ENCODE measurements around the gene OAS1.

OAS1 gene

DNA sequence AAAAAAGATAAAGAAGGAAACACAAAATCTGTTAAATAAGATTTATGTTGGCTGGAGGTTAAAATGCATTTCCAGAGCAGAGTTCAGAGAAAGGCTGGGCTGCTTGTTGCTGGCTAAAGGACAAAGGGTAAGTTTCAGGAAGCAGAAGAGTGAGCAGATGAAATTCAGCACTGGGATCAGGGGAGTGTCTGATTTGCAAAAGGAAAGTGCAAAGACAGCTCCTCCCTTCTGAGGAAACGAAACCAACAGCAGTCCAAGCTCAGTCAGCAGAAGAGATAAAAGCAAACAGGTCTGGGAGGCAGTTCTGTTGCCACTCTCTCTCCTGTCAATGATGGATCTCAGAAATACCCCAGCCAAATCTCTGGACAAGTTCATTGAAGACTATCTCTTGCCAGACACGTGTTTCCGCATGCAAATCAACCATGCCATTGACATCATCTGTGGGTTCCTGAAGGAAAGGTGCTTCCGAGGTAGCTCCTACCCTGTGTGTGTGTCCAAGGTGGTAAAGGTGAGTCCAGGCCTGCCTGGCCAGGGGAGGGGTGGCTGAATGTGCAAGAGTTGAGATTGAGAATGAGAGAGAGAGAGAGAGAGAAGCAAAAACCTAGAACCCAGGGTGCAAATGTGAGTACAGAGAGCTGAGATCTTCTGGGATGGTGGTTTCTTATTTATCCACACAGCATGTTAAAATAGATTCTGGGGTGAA is at the start of gene OAS1:
TSS of gene OAS1 (plus strand) at position 251 of the 703 bp plus-strand sequence. CDS start at position 329, 78 bp downstream.
- DNase-seq = peak; percentile 60

DNA sequence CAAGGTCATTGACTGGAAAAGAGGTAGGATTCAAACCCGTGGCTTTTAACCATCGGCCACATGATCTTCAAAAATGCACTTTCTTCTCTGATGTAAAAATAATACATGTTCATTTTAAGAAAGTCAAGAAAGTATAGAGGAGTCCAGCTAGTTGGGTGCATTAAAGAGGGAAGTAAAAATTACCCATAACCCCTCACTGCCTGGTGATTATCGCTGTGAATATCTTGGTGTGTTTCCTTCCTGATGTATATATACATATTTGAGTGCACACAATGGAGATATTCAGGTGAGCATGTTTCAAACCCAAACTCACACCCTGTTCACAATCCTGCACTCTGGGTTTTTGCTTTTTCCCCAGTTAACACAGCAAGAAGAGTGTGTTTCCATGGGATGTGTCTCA is 47.5 kb upstream of the OAS1 start:
- no peak for DNase-seq

DNA sequence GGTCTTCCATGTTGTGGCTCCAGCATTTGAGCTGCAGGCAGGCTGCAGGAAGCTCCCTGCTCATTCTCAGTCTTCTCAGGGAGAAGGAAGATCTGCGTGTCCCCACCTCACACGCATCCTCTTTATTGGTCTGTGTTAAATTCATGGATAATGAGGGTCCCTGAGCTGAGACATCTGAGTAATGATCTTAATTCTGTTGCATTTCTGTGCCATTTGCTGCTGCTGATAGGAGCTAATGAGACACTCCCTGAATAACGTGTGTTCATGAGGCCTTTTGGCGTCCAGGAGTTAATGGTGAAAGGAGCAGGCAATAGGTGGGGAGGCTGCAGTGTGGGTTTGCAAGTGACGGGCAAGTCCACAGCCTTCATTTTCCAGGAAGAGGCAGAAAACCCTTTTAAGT is 46.6 kb upstream of the OAS1 start:
- DNase-seq = no peak

DNA sequence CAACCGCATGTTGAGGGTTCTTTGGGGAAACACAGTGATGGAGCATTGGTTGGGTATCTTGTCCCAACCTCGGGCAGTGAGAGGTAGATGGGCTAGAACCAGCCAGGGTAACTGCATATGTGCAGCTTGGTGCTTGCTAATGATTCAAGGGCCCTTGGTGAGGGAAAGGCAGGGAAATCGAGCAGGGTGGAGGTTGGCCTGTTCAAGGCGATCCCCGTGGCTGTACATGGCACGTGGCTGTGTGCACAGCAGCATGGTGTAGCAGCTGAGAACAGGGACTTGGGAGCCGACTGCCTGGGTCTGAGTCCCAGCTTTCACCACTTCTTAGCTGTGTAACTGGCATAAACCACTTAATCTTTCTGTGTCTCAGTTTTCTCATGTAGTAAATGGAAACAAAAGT is 45.5 kb upstream of the OAS1 start:
- DNase-seq = no peak

DNA sequence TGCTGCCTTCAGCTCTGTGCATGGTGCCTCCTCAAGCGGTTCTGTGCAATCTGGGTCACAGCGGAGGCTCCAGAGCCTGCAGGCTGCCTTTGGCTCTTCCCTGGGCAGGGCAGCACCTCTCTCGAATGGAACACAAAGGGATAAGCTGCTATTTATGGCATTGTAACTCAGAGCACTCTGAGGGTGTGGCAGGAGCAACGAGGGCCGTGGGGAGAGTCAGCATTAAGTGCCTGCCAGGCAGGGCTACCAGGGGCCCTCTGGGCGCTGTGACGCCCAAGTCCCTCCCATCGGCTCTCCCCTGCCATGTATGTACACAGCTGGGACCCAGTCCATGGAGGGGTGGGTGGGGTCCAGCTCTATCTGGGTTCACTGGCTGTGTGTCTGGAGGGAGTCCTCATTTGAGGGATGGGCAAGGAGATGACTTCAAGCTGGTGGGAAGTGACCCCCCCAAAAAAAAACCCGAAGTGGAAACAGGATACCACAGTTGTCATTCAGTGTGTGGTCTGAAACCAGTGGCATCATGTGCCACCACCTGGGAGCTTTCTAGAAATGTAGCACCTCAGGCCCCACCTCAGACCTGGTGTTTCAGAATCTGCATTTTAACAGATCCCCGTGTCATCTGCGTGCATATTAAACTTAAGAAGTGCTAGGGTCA is 44.0 kb upstream of the OAS1 start:
- DNase-seq = no peak

DNA sequence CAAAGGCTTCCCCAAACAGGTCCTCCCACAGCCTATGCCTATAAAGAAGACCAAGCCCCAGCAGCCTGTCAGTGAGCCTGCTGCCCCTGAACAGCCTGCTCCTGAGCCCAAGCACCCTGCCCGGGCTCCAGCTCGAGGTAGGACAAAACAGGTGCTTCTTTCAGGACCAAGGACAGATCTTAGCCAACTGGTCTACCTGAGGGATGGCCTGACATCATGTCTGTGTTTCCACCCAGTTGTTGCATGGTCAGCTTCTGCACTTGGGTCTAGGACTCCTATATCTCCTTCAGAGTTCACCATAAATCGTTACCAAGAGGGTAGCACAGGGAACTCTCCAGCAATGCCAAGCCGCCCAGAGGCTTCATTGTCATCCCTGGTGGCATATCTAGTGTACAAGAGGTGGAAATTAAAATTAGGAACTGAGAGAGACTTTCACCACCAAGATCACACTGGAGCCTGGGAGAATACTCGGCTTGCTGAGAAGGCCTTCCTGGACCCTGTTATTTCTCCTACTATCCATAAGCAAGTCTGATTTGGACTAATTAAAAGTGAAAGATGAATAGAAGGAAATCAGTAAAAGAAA is 38.2 kb upstream of the OAS1 start:
- no peak for DNase-seq

DNA sequence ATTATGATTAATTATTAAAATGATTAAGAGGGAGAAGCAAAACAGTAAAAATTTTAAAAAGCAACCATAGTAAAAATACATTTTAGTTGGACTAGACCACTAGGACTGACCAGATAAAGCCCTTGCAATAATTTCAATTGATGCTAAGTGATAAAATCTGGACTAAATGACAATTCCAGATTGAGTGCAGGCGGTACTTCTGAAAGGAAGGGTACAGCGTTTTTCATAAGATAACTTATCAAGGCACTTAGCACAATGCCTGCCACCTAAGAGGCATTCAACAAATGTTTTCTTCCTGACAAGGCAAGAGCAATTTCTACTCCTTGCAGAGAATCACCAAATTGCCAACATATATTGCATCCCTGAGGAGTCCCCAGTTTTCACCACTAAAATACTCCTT is 37.7 kb upstream of the OAS1 start:
- DNase-seq = no peak

DNA sequence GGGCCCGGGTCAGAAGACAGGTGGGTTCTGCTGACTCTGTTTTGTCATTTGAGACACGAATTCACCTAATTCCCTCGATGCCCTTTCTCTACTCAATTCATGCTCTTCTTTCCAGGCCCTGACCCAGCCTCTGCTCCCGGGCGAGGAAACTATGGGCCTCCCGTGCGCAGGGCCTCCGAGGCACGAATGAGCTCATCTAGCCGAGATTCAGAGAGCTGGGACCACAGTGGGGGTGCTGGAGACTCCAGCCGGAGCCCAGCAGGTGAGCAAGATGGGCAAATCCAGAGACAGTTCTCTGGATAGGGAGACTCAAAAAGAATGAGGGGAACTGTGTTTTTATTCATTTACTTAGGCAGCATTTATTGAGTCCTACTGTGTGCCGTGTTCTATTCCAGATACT is 37.0 kb upstream of the OAS1 start:
- DNase-seq = no peak

DNA sequence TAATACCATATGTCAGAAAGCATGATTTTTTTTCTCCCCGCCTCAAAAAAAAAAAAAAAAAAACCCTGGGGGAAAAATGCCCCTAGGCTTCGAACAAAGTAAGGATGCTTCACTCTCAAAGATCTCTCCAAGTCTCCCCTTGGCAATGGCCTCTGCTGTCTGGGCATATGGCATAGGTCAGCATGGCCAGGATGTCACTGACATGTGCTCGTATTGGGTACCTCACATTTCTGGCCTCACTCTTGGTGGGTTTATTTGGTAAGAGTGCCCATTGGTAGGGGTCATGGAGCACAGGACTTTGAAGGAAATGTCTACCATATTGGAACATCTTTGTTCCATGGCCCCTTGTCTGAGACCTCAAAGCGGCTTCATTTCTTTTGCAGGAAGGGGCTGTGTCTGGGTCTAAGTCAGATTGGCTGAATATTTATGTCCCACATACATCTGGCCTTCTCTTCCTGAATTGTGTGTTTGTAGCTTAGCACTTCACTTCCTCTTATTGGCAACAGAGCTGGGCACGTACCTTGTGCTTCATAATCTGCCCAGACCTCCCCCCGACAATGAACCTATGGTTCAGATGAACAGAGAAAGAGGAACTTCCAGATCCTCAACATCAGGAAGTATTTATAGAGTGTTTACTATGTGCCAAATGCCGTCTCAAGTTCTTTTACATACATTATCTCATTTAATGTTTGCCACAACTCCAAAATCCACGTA is 36.3 kb upstream of the OAS1 start:
- no peak for DNase-seq

DNA sequence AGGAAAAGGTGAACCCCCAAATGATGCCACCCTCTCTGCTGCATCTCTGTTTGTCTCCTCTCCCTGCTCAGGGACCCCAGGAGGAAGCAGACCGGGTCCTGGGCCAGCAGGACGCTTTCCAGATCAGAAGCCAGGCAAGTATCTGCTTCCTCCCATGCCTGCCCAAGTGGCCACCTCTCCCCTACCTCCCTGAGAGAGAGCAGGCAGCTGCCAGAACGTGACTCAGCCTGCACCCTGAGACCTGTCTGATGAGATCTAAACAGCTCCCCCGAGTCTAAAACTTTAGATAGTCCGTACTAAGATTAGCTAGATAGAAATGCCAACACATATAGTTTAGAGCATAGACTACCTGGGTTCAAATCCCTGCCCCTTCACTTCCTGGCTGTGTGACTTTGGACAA is 31.2 kb upstream of the OAS1 start:
- DNase-seq = no peak

DNA sequence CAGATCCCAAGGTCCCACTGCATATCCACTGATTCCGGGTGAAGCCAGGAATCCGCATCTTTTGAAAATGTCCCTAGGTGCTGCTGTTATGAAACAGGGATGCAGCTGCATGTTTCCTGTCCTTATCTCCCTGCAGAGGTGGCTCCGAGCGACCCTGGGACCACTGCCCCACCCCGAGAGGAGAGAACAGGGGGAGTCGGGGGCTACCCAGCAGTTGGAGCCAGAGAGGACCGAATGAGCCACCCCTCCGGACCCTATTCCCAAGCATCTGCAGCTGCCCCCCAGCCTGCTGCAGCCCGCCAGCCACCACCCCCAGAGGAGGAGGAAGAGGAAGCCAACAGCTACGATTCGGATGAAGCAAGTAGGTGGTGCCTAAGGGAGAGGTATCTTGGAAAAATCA is 30.3 kb upstream of the OAS1 start:
- no peak for DNase-seq

DNA sequence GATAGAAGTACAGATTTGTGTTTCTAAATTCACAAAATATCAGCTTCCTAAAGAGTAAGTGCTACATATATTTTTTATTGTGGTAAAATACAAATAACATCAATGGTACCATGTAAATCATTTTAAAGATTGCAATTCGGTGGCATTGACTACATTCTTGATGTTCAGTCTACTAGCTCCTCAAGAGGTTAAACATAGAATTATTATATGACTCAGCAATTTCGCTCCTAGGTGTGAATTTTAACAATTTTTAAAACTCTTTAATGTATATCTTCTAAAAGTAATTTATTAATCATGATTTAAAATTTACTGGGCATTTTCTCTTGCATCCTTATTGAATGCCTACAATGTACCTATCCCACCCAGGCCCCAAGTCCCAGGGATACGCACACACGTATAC is 29.8 kb upstream of the OAS1 start:
- DNase-seq = no peak

DNA sequence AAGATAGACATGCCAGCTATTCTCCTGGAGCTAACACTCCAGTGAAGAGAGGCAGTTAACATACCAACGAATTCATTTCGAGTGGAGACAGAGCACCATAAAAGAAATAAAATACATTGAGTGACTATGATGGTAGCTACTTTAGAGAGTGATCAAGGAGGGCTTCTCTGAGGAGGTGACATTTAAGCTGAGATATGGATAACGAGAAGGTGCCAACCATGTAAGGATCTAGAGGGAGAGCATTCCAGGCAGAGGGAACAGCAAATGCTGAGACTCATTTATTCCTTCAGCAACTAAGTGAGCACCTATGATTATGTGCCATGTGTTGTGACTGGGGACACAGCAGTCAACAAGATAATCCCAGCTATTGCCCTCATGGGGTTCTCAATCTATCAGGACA is 28.3 kb upstream of the OAS1 start:
- no peak for DNase-seq

DNA sequence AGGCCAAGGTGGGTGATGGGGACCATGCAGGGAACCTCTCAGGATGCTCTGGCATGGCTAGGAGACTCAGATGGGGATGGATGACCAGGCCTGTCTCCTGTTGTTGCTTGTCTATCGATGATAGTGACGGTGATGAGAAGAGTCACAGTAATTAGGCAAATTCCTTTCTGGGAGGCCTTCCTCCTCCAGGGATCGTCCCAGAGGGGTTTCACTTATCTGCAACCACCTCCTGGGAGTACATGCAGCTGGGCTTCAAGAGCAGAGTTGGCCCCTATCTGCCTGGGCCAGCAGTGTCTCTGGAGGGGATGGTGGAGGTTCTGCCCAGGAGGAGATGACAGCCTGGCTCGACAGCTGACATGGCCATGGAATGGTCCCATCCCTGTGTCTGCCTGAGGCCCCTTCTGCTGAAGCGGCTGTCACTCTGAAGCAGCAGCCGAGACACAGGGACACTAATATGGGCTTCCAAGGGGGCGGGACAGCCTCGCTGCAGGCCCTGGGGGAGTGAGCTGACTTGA is 27.5 kb upstream of the OAS1 start:
- no peak for DNase-seq

DNA sequence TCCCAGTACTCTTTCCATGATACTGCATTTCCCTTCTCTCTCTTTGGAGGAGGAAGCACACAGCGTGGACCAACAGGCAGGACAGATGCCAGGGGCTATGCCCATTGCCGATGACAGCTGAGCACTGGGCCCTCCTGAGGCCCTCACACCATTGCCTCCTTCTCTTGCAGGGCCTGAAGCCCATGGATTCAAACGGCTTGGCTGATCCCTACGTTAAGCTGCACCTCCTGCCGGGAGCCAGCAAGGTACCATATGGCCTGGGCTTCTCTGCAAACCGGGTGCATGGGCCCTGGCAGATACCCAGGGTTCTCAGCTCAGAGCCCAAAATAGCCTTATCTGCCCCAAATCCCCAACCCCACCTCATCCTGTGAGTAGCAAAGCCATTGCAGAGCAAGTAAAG is 25.2 kb upstream of the OAS1 start:
- DNase-seq = no peak

DNA sequence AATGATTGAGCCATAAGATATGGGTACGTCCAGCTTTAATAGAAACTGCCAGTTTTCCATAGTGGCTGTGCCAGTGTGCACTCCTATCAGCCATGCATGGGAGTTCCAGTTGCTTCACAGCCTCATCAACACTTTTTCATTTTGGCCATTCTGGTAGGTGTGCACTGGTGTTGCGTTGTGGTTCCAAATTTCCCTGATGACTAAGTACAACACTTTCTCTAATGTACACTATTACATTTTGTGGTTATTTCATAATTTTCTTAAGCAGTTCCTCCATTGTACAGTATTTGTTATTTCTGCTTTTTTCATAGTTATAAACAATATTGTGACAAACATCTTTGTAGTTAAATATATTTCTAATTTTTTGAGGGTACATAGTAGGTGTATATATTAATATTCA is 21.5 kb upstream of the OAS1 start:
- DNase-seq = no peak

DNA sequence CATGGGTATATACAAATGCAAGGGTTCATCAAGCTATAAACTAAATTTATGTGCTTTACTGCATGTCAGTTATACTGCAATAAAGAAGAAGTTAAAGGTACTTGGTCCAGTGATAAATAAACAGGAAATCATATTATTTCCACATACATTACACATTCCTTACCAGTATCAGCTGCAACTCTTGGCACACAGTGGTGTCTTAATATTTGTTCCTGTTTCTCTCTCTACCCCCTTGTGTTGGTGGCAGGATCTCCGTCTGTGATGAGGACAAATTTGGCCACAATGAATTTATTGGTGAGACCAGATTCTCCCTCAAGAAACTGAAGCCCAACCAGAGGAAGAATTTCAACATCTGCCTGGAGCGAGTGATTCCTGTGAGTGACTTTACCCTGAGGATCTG is 19.2 kb upstream of the OAS1 start:
- DNase-seq = no peak

DNA sequence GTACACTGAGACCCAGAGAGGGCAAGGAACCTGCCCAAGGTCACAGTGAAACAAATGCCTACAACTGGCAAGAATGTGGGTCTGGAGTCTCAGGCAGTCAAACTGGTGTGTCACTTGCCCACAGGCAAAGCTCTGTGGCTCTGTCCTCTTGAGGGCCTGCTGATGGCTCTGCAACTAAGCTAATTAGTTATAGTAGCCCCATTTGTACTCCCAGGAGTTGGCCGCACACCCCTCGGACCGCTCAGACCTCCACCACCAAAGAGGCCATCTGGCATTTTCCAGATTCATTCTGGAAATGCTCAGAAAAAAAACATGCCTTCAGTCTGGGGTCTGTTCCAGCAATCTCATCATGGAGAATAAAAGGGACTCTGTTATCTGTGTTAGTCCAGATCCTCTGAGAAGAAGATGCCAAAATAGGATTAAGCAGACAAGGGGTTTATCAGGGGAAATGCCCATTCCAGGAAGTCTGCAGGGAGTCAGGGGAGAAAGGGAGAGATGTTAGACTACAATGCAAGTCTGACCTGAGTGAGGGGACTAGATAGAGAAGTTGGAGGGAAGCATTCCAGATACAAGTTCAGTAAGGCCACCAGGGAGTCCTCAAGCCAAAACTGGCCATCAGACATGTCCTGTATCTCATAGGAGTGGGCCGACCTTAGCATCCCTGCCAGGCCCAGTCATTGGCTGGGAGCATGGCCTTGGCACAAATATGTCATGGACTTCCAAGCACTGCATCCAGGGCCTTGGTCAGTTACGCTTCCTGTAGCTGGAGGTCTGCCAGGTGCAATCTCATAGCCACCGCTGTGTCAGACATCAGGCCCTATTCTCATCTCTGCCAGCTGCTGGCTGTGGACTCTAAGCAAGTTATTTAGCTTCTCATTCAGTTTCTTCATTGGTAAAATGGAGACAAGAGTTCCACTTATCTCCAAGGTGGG is 15.4 kb upstream of the OAS1 start:
- DNase-seq = no peak

DNA sequence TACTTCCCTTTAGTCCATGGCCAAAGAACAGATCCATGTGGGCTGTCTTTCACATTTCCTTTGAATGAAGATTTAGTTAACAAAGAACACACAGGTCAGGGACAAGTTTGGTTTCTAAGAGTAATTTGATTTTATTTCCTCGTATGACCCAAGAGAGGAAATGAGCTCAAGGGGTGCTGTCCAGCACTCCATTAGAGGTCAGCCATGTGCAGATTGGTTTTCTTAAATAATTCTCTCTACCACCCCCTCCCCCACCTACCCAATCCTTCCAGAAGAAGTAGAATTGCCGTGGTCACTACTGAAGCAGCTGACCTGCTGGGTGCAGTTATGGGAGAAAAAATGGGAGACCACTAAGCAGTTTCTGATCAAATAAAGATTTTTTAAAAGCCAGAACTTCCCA is 13.9 kb upstream of the OAS1 start:
- no peak for DNase-seq

DNA sequence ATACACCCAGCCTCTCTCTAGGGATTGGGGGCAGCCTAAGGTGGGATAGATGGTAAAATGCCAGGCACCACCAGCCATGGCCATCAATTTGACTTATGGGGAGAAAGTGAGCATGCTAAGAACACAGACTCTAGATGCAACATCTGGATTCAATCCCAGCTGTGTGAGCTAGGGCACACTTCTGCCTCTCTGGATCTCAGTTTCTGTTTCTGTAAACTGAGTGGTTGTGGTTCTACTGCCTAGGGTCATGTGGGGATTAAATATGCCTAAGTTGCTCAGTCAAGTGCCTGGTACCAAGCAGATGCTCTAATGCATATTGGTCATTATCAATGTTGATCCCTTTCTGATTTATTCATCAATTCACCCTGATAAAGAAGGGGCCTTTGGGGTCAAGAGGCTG is 12.6 kb upstream of the OAS1 start:
- no peak for DNase-seq

DNA sequence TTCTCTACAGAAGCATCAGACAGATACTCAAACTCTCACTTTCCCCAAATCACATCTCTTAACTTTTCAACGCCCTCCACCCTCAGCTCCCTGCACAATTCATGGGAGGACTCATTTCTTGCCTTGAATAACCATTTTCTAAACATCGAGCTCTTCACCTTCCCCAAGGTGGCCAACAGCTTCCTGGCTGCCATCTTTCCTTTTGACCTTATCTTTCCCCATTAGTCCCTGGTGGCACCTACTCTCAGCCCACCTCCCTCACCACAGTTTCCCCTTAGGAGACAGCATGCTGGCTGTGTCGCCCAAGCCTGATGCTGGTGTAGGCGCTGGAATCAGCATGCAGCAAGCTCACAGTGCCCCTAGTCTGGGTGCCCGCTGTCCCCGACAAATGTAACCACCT is 8.4 kb upstream of the OAS1 start:
- no peak for DNase-seq

DNA sequence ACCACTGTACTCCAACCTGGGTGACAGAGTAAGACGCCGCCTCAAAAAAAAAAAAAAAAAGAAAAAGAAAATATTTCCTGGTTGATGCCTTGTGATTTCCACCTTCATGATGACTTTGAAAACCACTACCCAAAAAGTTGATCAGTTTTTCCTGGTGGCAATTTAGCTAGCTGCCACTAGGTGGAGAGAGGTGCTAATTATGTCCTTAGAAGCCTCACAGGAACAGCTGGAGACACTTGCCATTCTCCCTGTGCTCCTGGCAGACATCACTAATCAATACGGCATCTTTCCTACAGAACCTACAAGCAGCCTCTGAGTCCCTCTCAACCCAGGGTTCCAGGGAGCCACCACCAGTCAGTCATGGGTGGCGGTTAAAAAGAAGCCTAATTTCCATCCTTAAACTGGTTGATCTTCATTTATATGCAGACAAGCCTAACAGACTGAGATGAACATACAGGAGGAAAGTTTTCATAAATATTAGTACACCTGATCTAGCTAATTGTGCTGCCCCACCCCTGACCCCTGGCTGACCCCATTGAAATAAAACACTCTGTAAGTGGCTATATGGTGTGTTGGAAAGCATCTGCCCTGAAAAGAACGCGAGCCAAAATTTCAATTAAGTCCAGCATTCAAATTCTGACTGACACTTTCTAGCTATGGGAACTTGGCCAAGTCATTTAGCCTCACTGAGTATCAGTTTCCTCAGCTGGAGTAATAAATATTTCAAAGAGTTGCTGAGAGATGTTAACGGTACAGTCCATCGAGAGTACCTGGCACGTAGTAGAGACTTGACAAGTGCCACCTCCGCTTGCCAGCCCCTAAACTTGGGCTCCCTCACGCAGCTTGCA is 6.2 kb upstream of the OAS1 start:
- DNase-seq = peak; percentile 69
